ENCODE measurements around the gene A1CF. TPM values are rescaled to one million over a fixed set of nuclear protein-coding genes. Genes with fewer than 3 reads are reported as not detected.

The A1CF gene
- total RNA-seq, 1 experiment from 2014 or later = not detected

DNA sequence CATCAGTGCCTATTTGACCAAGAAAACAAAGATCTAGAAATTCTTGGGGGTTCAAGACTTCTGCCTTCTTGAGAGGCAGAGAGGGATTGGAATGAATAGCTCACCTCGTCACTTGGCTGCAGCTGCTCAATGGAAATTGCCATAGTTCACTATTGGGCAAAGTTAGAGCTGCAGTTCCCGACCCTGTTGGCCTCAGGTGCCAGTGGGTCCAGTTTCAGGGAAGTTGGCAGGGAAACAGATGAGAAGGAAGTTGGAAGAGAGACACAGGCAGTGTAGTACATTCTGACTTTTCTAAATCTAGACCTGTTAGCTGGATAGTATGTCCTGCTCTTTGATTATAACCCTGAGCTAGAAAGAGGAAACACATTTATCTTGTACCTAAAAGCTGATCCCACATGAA is 19.1 kb downstream of the A1CF start:
- DNase-seq (ENCODE audit: low read depth) = no peak

DNA sequence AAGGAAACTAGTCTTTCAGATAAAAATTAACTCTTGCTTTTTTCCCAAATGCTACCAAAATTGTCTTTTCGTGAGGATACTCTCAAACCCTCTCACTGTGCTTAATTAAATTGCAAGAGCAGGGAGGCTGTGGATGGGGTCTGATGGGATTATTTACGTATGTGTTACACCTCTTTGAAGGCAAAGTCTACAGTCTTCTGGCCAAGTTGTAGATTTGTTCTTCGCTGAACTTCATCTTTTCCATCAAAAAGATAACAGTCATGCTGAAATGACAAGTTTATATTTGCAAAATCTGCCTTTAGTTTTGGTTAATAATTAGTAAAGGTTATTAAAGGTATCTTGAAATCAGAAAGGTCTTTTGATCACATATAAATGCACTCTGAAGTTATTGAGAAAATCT is 22.7 kb downstream of the A1CF start:
- no peak for DNase-seq (ENCODE audit: low read depth)

DNA sequence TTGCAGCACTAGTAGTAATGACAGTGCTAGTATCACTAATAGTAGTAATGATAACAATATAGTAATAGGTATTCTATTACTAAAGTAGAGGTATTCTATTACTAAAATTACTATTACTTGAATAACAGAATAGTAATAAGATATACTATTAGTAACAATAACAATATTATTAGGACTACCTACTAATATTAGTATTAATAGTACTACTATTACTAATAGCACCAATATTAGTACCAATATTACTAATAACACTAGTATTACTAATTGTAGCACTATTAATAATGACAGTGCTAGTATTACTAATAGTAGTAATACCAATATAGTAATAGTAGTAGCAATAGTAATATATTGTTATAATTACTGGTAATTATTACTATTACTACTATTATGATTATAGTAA is 24.1 kb downstream of the A1CF start:
- DNase-seq (ENCODE audit: low read depth) = no peak

DNA sequence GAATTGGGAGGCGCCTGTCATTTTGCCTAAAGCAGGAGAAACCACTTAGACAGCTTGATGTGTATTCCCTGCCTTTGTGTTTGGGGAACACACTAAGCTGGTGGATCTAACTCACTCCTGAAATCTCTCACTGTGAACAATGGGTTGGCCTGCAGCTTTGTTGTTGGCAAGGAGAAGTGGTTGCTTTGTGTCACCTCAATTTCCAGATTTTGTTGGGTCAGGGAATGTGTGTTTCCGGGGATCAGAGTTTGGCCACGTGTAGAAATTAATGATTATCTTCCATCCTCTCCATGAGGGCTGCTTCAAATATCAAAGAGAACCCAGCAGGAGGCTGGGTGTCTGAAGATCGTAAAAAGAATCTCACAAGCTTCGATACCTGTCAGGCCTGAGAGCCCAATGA is 27.8 kb downstream of the A1CF start:
- DNase-seq (ENCODE audit: low read depth) = no peak

DNA sequence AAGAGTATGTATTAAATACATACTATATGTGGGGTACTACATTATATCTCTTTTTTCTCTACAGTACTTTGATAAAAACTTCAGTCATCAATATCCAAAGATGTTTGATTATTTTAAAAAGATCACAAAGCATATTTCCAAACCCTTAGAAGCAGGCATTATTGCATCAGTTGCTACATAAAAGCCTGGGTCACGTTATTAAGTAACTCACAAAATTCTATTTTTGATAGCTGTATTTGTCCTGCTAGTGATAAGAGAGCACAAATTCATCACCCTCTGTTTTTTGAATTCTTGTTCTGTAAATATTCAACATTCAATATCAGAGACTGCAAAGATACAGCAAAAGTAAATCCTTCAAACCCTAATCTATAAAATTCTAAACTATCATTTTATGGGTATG is 30.0 kb downstream of the A1CF start:
- DNase-seq (ENCODE audit: low read depth) = no peak

DNA sequence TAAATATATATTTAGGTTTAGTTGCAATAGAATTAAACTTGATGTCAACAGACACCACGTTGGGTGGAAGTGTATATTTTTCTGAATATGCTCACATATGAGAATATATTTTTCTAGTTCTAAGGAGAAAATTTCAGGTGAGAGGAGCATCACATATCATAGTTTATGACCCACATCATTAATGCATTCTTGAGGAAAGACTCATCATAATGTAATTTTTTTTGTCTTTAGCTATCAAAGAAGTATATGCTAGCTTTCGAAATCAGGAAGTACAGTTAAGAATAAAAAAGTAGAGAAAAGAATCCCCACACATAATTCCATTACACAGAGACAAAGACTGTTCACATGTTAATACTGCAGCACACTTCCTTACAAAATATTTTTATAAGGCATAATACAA is 30.4 kb downstream of the A1CF start:
- DNase-seq (ENCODE audit: low read depth) = no peak

DNA sequence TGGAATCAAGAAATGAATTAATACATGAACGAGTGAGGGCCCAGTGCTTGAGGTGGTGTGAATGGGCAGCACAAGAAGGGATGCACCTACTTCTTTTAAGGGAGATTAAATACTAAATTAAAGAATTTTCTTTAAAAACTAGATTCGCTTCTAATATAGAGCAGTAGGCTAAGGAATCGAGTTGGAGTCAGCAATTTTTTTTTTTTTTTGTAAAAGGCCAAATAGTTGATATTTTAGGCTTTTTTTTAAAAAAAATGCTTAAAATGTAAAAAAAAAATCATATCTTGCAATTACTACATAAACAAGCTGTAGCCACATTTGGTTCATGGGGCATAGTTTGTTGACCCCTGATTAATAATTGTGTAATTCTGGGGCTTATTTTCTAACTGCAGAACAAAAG is 31.9 kb downstream of the A1CF start:
- DNase-seq (ENCODE audit: low read depth) = no peak

DNA sequence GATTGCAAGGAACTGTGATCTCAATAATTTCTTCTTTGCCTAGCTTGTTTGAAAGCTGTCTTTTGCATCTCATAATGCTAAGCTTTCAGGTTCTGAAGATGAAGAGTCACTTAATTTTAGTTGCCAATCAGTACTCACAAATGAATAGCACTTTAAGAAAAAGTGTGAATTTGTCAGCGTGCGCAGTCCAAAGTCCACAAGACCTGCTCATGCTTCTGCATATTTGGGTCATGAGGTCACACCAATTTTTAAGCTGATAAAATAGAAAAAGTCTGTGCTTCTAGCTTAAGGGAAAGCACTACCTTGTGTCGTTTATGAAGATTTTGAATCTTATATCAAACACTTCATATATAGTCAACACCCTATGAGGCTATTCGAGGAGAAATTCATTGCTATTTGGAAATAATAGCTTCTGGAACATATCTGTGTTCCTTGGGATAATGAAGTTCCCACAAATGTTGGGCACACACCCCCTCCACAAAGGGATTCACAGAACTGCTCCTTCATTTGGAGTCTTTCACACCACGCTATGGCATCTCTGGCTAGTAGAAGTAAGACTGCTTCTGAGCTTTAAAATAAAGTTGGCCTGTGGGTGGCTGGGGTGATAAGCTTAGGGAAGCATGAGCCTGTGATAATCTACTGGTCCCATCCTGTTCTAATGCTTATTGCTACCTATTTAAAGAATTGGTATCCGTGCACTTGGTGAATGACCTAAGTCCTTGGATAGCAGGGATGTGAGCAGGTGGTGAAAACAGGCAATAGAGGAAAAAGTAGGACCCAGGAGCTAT is 33.3 kb downstream of the A1CF start:
- DNase-seq (ENCODE audit: low read depth) = no peak

DNA sequence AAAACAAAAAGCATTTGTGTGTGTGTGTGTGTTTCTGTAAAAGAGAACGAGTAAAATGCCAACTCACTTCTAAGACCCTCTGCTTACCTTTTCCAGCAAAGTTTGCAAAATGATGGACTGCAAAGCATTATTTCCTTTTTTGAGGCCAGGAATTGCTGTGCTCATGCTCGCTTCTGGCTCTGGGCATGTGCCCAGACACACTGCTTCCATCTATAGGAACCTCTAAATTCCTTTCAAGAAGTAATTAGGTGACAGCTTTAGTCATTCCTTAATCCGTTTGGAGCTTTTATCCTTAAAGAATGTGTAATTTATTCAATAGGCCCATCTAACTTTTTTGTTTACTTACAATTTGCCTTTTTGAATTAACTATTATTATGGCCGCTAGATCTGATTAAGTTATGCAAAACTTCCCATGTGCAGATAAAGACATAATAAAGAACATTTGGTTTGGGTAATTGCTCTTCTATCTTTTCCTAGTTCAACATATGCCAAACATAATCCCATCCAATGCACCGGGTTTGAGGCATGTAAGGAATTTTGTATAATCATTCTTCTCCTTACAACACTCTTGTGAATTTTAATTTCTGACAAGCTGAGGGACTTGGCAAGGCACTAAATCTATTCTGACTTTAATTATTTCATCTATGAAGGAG is 34.7 kb downstream of the A1CF start:
- DNase-seq (ENCODE audit: low read depth) = no peak

DNA sequence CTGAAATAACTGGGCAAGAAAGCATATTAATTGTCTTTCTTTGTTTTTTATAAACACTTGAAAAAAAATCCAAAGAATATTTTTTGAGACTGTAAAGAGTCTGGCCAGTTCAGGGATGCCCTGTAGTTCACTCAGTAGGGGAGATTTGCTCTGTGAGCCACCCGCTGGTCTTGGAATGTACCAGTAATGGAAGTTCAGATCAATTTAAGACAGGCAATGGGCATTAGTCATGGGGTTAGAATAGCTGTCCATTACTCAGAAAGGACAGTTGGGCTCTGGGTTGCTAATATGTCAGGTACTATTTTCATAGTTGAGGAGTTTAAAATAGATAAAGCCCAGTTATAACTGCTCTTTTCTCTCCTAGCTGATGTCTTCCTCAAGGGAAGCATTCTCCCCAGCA is 38.7 kb downstream of the A1CF start:
- DNase-seq (ENCODE audit: low read depth) = peak; percentile 59

DNA sequence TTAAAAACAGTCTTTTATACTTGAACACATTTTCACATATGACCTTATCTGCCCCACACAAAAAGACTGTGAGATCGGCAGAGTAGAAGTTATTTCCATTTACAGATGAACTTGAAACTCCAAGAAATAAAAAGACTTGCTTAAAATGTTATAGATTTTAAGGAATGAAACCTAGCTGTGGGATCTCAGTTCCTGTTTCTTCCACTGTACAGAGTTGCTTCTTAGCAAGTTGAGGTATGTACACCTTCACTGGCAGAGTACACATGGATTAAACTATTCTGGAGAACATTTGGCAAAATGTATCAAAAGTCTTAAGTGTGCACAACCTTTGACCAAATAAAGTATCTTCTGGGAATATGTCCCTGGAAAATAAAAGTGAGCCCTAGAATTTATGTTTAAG is 48.3 kb downstream of the A1CF start:
- DNase-seq (ENCODE audit: low read depth) = no peak

DNA sequence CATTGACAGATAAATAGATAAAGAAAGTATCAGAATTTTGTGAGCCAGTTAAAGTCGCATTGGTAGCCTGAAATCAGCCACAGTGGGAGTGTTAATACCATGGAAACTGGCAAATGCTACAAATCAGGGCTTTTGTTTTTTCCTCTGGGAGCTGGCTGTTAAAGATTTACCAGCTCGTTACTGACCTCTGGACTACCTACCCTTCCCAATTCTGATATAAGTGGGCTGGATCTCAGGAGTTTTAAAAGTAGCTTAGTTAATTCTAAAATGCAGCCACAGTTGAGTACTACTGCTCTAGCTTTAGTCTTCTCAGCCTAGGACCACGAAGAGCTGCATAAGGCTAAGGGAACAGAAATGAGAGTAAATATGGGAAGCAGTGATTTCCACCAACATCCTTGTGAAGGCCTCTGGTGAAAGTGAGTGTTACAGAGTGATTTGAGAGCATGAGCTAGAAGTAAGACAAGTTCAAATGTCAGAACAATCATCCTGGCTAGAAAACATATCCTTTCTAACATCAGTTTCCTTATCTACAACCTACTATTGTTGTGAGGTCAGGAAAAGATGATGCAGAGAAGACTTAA is 53.2 kb downstream of the A1CF start:
- no peak for DNase-seq (ENCODE audit: low read depth)

DNA sequence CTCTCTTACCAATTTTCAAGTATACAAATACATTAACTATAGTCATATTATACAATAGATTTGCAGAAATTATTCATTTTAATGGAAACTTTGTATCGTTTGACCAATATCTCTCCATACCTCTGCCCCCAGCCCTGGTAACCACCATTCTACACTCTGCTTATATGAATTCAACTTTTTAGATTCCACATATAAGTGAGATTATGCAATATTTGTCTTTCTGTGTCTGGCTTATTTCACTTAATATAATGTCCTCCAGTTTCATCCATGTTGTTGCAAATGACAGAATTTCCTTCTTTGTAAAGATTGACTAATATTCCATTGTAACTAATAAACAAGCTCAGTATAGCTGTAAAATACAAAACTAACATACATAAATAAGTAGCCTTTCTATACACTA is 55.4 kb downstream of the A1CF start:
- DNase-seq (ENCODE audit: low read depth) = no peak

DNA sequence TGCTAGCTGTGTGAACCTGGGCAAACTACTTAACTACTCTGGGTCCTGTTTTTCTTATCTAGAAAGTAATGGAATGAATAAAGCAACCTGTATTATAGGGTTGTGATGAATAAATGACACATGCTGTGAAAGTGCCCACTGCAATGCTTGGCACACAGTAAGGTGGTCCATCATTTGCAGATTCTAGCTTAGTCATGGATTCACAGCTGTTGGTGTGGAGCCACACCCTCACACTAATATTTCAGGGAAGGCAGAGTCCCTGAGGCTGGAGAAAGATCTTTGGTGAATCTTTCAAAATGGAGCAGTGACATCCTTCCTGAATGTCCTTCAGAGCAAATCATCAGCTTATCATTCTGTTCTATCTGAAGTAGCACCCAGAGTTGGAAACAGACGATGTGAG is 60.6 kb downstream of the A1CF start:
- DNase-seq (ENCODE audit: low read depth) = peak; percentile 22

DNA sequence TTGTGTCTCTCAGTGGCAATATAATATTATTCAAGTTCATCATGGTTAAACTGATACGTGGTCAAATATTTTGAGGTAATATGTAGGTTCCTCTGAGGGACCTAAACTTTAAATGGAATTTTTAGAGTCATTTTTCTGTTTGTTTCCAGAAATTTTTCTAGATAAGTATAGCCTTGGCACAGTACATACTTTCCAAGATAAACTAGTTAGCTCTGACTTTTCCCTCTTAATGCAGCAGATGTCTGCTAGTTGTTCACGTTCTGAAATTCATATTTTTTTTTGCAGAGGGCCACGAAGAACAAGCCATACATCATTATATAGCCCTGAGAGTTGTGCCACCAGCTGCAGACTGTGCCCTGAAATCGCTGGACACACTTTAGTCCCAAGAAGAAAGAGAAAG is 61.6 kb downstream of the A1CF start:
- DNase-seq (ENCODE audit: low read depth) = no peak

DNA sequence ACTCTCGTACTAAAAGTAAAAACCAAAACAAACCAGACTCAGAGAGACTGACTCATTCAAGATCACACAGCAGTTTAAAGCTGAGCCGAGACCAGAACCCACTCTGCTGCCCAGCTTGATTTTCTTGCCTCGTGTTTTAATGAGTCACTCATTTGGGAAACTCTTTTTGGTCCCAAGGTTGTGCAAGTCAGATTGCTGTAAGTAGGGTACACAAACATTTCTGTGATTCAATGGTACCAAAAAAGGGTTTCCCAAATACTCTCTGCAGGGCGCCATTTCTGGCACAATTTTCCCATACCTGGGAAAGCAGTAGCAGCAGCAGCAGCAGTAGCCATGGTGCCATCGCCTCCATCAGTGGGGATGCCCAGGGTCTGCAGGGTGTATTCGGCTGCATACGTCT is 75.8 kb downstream of the A1CF start:
- DNase-seq (ENCODE audit: low read depth) = peak; percentile 21

DNA sequence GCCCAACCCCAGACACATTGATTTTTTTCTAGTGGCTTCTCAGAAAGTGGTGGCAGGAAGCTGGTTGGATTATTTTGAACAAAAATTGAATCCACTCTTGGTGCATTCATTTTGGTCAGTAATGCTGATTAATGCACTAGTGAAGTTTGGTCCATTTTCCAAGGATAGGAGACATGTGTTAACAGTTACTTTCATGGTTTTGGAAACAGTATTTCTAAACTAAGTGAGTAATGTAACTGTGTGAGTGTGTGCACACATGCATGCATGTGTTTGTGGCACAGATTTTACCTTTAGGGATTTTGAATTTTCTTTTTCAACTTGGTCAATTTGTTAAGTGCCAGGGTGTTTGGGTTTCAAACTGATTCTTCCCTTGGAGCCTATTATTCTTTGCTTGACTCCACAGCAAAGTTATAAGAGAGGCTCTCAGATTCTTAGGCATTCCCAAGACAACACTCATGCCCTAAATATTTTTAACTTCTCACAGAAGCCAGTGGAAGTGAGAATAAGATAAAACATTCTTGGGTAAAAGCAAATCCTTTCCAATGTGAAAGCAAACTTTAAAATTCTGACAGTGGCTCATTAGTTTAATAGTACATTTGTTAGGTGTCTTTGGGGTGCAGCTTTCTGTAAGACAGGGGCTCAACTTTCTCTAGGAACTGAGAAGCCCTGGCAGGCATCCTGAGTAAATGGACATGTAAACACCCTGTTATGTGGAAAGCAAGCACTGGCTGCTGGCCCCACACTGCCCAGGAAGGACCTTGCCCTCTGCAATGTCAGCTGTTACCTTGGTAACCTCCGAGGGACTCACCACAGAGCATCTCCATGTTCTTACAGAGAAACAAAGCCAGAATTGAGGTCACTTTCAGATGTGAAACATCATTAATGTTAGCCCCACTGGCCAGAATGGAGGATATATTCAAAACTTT is 77.3 kb downstream of the A1CF start:
- DNase-seq (ENCODE audit: low read depth) = peak; percentile 20

DNA sequence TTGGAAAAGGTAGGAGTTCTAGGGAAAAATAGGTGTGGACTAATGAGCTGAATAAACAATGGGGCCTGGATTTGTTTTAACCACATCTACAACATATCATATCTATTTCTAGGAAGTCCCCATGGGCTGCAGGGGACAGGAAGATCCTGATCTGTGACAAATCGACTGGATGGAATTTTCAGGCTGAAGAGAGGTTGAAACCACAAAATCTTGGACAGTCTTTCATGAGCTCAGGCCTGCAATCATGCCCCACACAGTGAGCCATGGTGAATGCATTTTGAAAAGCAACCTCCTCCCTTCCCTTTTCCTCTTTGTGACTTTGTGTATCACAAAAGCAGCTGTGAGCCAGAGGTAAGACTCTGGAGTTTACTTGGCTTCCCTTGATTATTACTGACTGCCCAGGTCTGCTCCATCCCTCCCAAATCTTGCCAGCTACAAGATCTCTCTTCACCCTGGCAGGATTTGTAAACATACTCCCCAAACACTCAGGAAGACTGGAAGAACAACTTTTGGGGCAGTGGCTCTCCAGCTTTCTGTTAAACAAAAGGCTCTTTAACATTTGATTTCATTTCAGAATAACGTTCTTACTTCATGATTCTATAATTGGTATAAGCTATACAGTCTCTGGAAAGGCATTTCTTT is 79.3 kb downstream of the A1CF start:
- no peak for DNase-seq (ENCODE audit: low read depth)

DNA sequence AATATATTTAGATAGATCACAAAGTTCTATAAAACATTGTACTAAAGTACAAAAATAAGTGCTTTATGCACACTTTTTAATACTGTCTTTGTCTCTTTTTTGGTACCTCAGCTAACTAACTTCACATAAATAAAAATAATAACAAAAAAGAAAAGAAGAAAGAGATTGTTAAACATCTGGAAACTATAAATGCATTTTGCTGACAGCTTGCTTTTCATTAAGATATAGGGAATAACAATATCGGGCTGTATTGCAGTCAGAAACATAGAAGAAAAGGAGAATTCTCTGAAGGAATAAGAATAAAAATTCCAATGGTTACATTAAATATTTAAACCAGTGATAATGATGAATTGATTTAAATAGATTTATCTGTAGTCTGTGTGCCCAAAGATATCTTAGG is 85.8 kb downstream of the A1CF start:
- DNase-seq (ENCODE audit: low read depth) = no peak

DNA sequence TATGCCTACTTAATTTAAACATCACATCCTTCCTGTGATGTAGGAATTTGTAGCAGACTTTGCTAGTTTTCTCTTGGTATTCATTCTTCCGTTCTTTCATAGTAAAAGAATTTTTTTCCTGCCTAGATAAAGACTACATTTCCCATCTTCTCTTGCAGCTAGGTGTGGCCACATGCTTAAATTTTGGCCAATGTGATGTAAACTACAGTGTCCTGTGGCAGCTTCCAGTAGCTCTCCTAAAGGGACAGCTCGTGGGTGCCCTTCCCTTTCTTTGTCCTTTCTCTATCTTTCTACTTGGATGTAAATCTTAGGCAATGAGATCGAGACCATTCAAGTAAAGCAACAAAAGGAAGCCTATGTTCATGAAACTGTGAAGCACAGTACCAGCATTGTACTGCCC is 87.1 kb downstream of the A1CF start:
- no peak for DNase-seq (ENCODE audit: low read depth)

DNA sequence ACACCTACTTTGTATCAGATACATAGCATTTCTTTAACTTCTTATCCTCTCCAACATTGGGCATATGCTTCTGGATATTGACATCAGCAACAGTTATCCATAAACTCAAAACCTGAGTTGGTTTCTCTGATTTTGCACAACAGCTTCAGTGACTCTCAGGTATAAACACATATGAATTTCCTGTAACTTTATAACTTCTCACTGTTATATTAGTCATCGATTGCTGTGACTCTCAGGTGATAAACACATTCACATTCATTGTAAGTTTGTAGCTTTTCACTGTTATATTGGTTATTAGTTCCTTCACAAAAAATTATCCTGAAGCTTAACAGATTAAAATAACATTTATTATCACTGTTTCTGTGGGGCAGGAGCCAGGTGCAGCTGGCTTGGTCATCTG is 88.7 kb downstream of the A1CF start:
- no peak for DNase-seq (ENCODE audit: low read depth)

DNA sequence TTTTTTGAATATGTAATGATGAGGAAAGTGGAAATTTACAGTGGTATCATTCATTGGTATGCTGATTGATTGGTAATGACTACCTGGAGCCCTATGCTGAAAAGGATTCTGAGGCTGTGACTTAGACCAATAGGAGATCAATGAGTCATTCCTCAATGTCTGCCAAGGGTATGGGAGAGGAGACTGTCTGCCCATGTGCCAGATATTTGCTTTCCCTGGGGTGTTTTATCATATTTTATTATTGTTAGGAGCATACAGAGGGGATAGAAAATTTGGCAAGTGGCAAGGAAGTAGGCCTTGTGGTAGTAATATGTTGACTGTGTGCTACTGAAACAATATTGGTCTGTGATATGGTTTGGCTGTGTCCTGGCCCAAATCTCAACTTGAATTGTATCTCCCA is 90.9 kb downstream of the A1CF start:
- no peak for DNase-seq (ENCODE audit: low read depth)
